GM18867 (cell line): Measurements from ENCODE around the gene TP53I13.
A peak's percentile ranks its signal among the peaks of the same experiment; 100 is the strongest.

Experiments used
- ATAC-seq: cut with Tn5 transposase; IDR thresholded peaks from one replicate; pipeline ENCODE4 v1.9.1; 2021; ENCODE audit warnings: mild to moderate bottlenecking, moderate library complexity; ENCODE audit not compliant: unreplicated experiment

Gene TP53I13

GRCh38 chr17:29613856-29614255 is 45.4 kb downstream of the TP53I13 start:
- no peak for ATAC-seq

GRCh38 chr17:29614349-29615047 is 46.0 kb downstream of the TP53I13 start:
- no peak for ATAC-seq

GRCh38 chr17:29615048-29615385 is 46.5 kb downstream of the TP53I13 start:
- ATAC-seq = no peak

- ATAC-seq = peak; percentile 66
These were observed 47.2 kb downstream of the TP53I13 start for GRCh38 chr17:29615492-29616299.

- ATAC-seq = no peak
These were observed 48.0 kb downstream of the TP53I13 start for GRCh38 chr17:29616300-29617048.

GRCh38 chr17:29617125-29617480 is 48.6 kb downstream of the TP53I13 start:
- peak; percentile 56 for ATAC-seq

- ATAC-seq = peak; percentile 36
These were observed 49.2 kb downstream of the TP53I13 start for GRCh38 chr17:29617481-29618271.

GRCh38 chr17:29618272-29619065 is 50.0 kb downstream of the TP53I13 start:
- ATAC-seq = no peak

GRCh38 chr17:29619251-29619650 is 50.8 kb downstream of the TP53I13 start:
- no peak for ATAC-seq

- ATAC-seq = no peak
These were observed 51.8 kb downstream of the TP53I13 start for GRCh38 chr17:29620271-29620670.

GRCh38 chr17:29620779-29621500 is 52.4 kb downstream of the TP53I13 start:
- ATAC-seq = no peak

- no peak for ATAC-seq
These were observed 53.3 kb downstream of the TP53I13 start for GRCh38 chr17:29621751-29622194.
